ENCODE measurements around the gene MRRF.
A peak's percentile ranks its signal among the peaks of the same experiment; 100 is the strongest.
"Not testable (repeated sequence)": the region's sequence is repeated elsewhere in the genome, so short reads cannot be mapped to it uniquely, and the experiment has no call there.

MRRF gene

GRCh38 chr9:122277285-122277897 is 12.7 kb downstream of the MRRF start:
- no peak for DNase-seq (ENCODE audit: low spot score)

GRCh38 chr9:122281368-122281767 is 16.7 kb downstream of the MRRF start:
- no peak for DNase-seq (ENCODE audit: low spot score)

GRCh38 chr9:122286764-122287163 is 22.1 kb downstream of the MRRF start:
- no peak for DNase-seq (ENCODE audit: low spot score)

GRCh38 chr9:122287214-122287720 is 22.6 kb downstream of the MRRF start:
- no peak for DNase-seq (ENCODE audit: low spot score)

- DNase-seq (ENCODE audit: low spot score): no peak
These were observed 26.8 kb downstream of the MRRF start for GRCh38 chr9:122291458-122291857.

GRCh38 chr9:122294531-122294930 is 29.8 kb downstream of the MRRF start:
- no peak for DNase-seq (ENCODE audit: low spot score)

GRCh38 chr9:122297512-122297911 is 32.8 kb downstream of the MRRF start:
- DNase-seq (ENCODE audit: low spot score): no peak

- DNase-seq (ENCODE audit: low spot score): no peak
These were observed 37.8 kb downstream of the MRRF start for GRCh38 chr9:122302237-122303093.

GRCh38 chr9:122307061-122307460 is 42.4 kb downstream of the MRRF start:
- no peak for DNase-seq (ENCODE audit: low spot score)

- DNase-seq (ENCODE audit: low spot score): no peak
These were observed 43.2 kb downstream of the MRRF start for GRCh38 chr9:122307925-122308324.

- no peak for DNase-seq (ENCODE audit: low spot score)
These were observed 45.2 kb downstream of the MRRF start for GRCh38 chr9:122309861-122310260.

GRCh38 chr9:122314165-122314564 is 49.5 kb downstream of the MRRF start:
- no peak for DNase-seq (ENCODE audit: low spot score)

GRCh38 chr9:122315534-122315933 is 50.9 kb downstream of the MRRF start:
- no peak for DNase-seq (ENCODE audit: low spot score)

- no peak for DNase-seq (ENCODE audit: low spot score)
These were observed 53.6 kb downstream of the MRRF start for GRCh38 chr9:122318284-122318683.

GRCh38 chr9:122320413-122320881 is 55.8 kb downstream of the MRRF start:
- DNase-seq (ENCODE audit: low spot score): no peak

GRCh38 chr9:122322553-122322952 is 57.9 kb downstream of the MRRF start:
- DNase-seq (ENCODE audit: low spot score): no peak

- not testable (repeated sequence) for DNase-seq (ENCODE audit: low spot score)
These were observed 60.0 kb downstream of the MRRF start for GRCh38 chr9:122324665-122325064.

GRCh38 chr9:122325124-122325523 is 60.4 kb downstream of the MRRF start:
- peak; percentile 18 for DNase-seq (ENCODE audit: low spot score)

- no peak for DNase-seq (ENCODE audit: low spot score)
These were observed 62.5 kb downstream of the MRRF start for GRCh38 chr9:122327175-122327574.

- no peak for DNase-seq (ENCODE audit: low spot score)
These were observed 64.9 kb downstream of the MRRF start for GRCh38 chr9:122329597-122329996.

- DNase-seq (ENCODE audit: low spot score): not testable (repeated sequence)
These were observed 65.8 kb downstream of the MRRF start for GRCh38 chr9:122330466-122330865.

- DNase-seq (ENCODE audit: low spot score): no peak
These were observed 66.8 kb downstream of the MRRF start for GRCh38 chr9:122331523-122331927.

GRCh38 chr9:122332083-122332482 is 67.4 kb downstream of the MRRF start:
- DNase-seq (ENCODE audit: low spot score): no peak

Data from AG08395 (cell line).